Parathyroid adenoma (tissue), 2 donors: ENCODE data around the gene WNT9B.
A peak's percentile ranks its signal among the peaks of the same experiment; 100 is the strongest.

ENCODE experiments used
- H2AFZ ChIP-seq: fragments of 300-600 bp; sonication (generic); one replicate; pipeline ENCODE4 v1.7.0; 2017; ENCODE audit warnings: antibody characterized with exemption, mild to moderate bottlenecking
- H3K27ac ChIP-seq: fragments of 300-600 bp; sonication (generic); one replicate; pipeline ENCODE4 v1.7.0; 2017
- H3K27me3 ChIP-seq: fragments of 300-600 bp; sonication (generic); one replicate; pipeline ENCODE4 v1.7.0; 2017; ENCODE audit warnings: low read length; ENCODE audit not compliant: control insufficient read depth, insufficient read depth
- H3K36me3 ChIP-seq: fragments of 300-600 bp; sonication (generic); one replicate; pipeline ENCODE4 v1.7.0; 2017; ENCODE audit warnings: low read length; ENCODE audit not compliant: control insufficient read depth, insufficient read depth
- H3K4me1 ChIP-seq: fragments of 300-600 bp; sonication (generic); one replicate; pipeline ENCODE4 v1.7.0; 2017; ENCODE audit warnings: control low read depth
- H3K4me2 ChIP-seq: fragments of 300-600 bp; sonication (generic); one replicate; pipeline ENCODE4 v1.7.0; 2017; ENCODE audit warnings: low read length
- H3K4me3 ChIP-seq: fragments of 300-600 bp; sonication (generic); one replicate; pipeline ENCODE4 v1.7.0; 2017; ENCODE audit warnings: low read depth, low read length
- H3K79me2 ChIP-seq: fragments of 300-600 bp; sonication (generic); one replicate; pipeline ENCODE4 v1.7.0; 2017; ENCODE audit warnings: control low read depth
- H3K9ac ChIP-seq: fragments of 300-600 bp; sonication (generic); one replicate; pipeline ENCODE4 v1.7.0; 2017; ENCODE audit warnings: mild to moderate bottlenecking
- H3K9me3 ChIP-seq: fragments of 300-600 bp; sonication (generic); one replicate; pipeline ENCODE4 v1.7.0; 2017; ENCODE audit warnings: low read length; ENCODE audit not compliant: control insufficient read depth
- TF ChIP-seq, protein P1 (sequence below): fragments of 300-600 bp; sonication (generic); IDR thresholded peaks from one replicate; pipeline ENCODE4 v1.7.0; 2017; ENCODE audit warnings: antibody characterized with exemption, mild to moderate bottlenecking
- donor health status: primary hyperparathyroidism.

The WNT9B gene

DNA sequence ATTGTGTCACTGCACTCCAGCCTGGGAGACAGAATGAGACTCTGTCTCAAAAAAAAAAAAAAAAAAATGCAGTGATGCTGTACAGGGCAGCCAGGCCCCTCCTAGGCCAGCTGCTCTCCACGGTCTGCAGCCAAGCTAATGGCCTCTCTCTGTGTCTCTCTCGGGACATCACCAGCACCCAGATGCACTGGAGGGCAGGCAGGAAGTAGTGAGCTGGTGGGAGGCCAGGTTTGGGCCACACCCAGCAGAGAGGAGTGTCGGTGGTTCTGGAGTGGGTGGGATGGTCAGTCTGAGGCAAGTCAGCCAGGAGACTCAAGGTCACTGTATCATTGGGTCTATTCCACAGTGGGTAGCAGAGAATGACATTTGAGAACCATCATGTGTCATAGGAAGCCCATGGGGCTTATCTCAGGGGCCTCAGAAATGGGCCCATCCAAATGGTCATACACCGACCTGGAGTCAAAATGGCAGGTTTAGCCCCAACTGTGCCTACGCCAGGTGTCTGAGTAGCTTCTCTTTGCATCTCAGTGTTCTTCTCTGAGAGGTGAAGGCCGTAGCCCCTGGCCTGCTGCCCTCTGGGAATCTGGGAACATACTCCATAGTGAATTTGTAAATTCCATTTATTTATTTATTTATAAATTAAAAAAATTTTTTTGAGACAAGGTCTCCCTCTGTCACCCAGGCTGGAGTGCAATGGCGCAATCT lies 22.7 kb downstream of the WNT9B start:
- Histone ChIP-seq H3K4me3 (no peak overlapping the region), H3K27me3 (no peaks in the 10 kb centered on the region), H3K9ac (no peak overlapping the region), H3K36me3 (no peaks in the 10 kb centered on the region), H3K9me3 (no peaks in the 10 kb centered on the region), H3K79me2 (no peaks in the 10 kb centered on the region), H3K4me2 (no peak overlapping the region), H2AFZ (no peak overlapping the region), H3K27ac (no peak overlapping the region), H3K4me1 (peaks cover 4% of the 10 kb centered on the region)
- TF ChIP-seq, protein P1, sequence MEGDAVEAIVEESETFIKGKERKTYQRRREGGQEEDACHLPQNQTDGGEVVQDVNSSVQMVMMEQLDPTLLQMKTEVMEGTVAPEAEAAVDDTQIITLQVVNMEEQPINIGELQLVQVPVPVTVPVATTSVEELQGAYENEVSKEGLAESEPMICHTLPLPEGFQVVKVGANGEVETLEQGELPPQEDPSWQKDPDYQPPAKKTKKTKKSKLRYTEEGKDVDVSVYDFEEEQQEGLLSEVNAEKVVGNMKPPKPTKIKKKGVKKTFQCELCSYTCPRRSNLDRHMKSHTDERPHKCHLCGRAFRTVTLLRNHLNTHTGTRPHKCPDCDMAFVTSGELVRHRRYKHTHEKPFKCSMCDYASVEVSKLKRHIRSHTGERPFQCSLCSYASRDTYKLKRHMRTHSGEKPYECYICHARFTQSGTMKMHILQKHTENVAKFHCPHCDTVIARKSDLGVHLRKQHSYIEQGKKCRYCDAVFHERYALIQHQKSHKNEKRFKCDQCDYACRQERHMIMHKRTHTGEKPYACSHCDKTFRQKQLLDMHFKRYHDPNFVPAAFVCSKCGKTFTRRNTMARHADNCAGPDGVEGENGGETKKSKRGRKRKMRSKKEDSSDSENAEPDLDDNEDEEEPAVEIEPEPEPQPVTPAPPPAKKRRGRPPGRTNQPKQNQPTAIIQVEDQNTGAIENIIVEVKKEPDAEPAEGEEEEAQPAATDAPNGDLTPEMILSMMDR, result no peak

DNA sequence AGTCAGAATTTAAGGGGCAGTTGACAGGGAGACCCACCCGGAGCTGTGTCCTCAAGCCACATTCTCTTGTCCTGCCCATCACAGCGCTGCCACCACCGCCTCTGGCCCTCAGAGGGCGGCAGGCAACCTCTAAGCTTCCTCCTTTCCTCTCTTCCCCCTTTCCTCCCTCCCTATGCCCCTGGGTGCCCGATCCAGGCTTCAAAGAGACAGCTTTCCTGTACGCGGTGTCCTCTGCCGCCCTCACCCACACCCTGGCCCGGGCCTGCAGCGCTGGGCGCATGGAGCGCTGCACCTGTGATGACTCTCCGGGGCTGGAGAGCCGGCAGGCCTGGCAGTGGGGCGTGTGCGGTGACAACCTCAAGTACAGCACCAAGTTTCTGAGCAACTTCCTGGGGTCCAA lies 23.5 kb downstream of the WNT9B start:
- Histone ChIP-seq H3K4me3 (no peak overlapping the region), H3K36me3 (no peaks in the 10 kb centered on the region), H2AFZ (no peak overlapping the region), H3K9ac (no peak overlapping the region), H3K27me3 (no peaks in the 10 kb centered on the region), H3K4me2 (no peak overlapping the region), H3K9me3 (no peaks in the 10 kb centered on the region), H3K27ac (no peak overlapping the region), H3K4me1 (peaks cover 4% of the 10 kb centered on the region), H3K79me2 (no peaks in the 10 kb centered on the region)
- TF ChIP-seq, protein P1, result no peak

DNA sequence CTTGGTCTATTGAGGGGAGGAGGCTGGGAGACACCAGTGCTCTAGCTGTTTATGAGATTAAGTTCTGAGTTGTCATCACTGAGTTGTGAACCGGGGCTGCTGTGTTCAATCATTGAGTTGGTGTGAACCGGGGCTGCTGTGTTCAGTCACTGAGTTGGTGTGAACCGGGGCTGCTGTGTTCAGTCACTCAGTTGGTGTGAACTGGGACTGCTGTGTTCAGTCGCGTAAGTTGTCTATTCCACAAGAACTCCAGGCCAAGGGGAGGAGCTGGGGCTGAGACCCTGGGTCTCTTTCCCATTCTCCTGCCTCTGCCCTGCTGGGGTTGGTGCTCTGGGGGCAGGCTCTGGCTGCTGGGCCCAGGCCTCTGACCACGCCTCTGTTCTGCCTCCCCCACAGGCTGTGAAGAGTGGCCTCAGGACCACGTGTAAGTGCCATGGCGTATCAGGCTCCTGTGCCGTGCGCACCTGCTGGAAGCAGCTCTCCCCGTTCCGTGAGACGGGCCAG lies 24.5 kb downstream of the WNT9B start:
- H3K36me3 ChIP-seq, result no peaks in the 10 kb centered on the region
- no peaks in the 10 kb centered on the region for H3K27me3 ChIP-seq
- no peak overlapping the region for H3K4me3 ChIP-seq
- no peak overlapping the region for H3K4me2 ChIP-seq
- H2AFZ ChIP-seq, result peak overlapping the region; percentile 42
- H3K27ac ChIP-seq, result no peak overlapping the region
- H3K79me2 ChIP-seq, result no peaks in the 10 kb centered on the region
- H3K4me1 ChIP-seq, result peaks cover 4% of the 10 kb centered on the region
- no peak overlapping the region for H3K9ac ChIP-seq
- no peaks in the 10 kb centered on the region for H3K9me3 ChIP-seq
- TF ChIP-seq, protein P1, result no peak

DNA sequence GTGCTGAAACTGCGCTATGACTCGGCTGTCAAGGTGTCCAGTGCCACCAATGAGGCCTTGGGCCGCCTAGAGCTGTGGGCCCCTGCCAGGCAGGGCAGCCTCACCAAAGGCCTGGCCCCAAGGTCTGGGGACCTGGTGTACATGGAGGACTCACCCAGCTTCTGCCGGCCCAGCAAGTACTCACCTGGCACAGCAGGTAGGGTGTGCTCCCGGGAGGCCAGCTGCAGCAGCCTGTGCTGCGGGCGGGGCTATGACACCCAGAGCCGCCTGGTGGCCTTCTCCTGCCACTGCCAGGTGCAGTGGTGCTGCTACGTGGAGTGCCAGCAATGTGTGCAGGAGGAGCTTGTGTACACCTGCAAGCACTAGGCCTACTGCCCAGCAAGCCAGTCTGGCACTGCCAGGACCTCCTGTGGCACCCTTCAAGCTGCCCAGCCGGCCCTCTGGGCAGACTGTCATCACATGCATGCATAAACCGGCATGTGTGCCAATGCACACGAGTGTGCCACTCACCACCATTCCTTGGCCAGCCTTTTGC lies 25.0 kb downstream of the WNT9B start:
- TF ChIP-seq, protein P1, result peak; percentile 84
- Histone ChIP-seq H3K9ac (no peak overlapping the region), H3K27me3 (no peaks in the 10 kb centered on the region), H3K27ac (no peak overlapping the region), H3K36me3 (no peaks in the 10 kb centered on the region), H3K4me1 (peaks cover 4% of the 10 kb centered on the region), H3K9me3 (no peaks in the 10 kb centered on the region), H3K4me3 (no peak overlapping the region), H3K4me2 (no peak overlapping the region), H2AFZ (peak overlapping the region; percentile 42), H3K79me2 (no peaks in the 10 kb centered on the region)

DNA sequence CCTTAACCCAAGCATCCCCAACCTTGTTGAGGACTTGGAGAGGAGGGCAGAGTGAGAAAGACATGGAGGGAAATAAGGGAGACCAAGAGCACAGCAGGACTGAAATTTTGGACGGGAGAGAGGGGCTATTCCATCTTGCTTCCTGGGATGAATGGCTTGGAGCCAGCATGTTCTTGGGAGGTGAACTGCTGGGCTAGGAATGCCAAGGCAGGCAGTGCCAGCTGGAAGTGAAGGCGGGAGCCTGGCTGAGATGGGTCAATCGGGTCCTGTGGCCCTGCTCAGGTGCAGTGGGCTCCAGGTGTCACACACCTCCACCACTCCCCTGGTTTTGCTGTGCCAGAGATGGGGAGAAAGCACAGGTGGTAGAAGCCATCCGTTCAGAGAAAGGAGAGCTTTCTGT lies 25.5 kb downstream of the WNT9B start:
- Histone ChIP-seq H3K4me1 (peaks cover 4% of the 10 kb centered on the region), H3K27me3 (no peaks in the 10 kb centered on the region), H3K27ac (no peak overlapping the region), H3K36me3 (no peaks in the 10 kb centered on the region), H3K79me2 (no peaks in the 10 kb centered on the region), H3K9me3 (no peaks in the 10 kb centered on the region), H2AFZ (no peak overlapping the region), H3K4me2 (no peak overlapping the region), H3K9ac (no peak overlapping the region), H3K4me3 (no peak overlapping the region)
- TF ChIP-seq, protein P1, result no peak
